Loucy (cell line): Measurements from ENCODE around the gene FCAMR.

Experiments
- CTCF ChIP-seq: fragments of 200-600 bp; sonication (generic); conservative IDR thresholded peaks from 2 replicates; pipeline ENCODE4 v1.5.1; 2014; ENCODE audit warnings: mild to moderate bottlenecking, antibody characterized with exemption, low read length
- EZH2phosphoT487 ChIP-seq: fragments of 200-600 bp; IDR thresholded peaks from 2 replicates; pipeline ENCODE4 v1.6.1; 2018; ENCODE audit warnings: antibody characterized with exemption, mild to moderate bottlenecking, moderate library complexity, borderline replicate concordance

GRCh38 chr1:206922524-206922923 is 47.7 kb downstream of the FCAMR start:
- TF ChIP-seq CTCF, result no peak
- no peak for TF ChIP-seq EZH2phosphoT487
